Activated naive CD8-positive, alpha-beta T cell treated with anti-CD3 and anti-CD28 coated beads, Interleukin-2, amount 10 ng/mL, durations not matched to agents 7 days and 5 days (primary cell): ENCODE measurements around the gene HGS. TPM values are rescaled to one million over a fixed set of nuclear protein-coding genes. Genes with fewer than 3 reads are reported as not detected.

Experiments used
- ATAC-seq: fragments of 150-1000 bp; cut with Tn5 transposase; one replicate; pipeline ENCODE4 v1.10.0; 2021; ENCODE audit warnings: low read depth, moderate library complexity
- POLR2A ChIA-PET: fragments of 350-600 bp; sonication (Branson Sonifier 250); formaldehyde crosslinking; loops from one replicate; lab custom pipeline; 2021; ENCODE audit warnings: antibody characterized with exemption; lab: Charles Lee
- DNase-seq: peaks from one replicate; pipeline ENCODE4 v3.0.0; 2021
- H3K27ac Mint-ChIP-seq: one replicate; pipeline ENCODE4 v1.8.0; 2022; ENCODE audit warnings: mild to moderate bottlenecking, mixed read lengths
- H3K27me3 Mint-ChIP-seq: one replicate; pipeline ENCODE4 v1.8.0; 2022; ENCODE audit warnings: mild to moderate bottlenecking, moderate library complexity, mixed read lengths
- H3K36me3 Mint-ChIP-seq: one replicate; pipeline ENCODE4 v1.8.0; 2021; ENCODE audit warnings: mild to moderate bottlenecking, mixed read lengths
- H3K4me1 Mint-ChIP-seq: one replicate; pipeline ENCODE4 v1.8.0; 2021; ENCODE audit warnings: mixed read lengths
- H3K4me3 Mint-ChIP-seq: one replicate; pipeline ENCODE4 v1.8.0; 2022; ENCODE audit warnings: mild to moderate bottlenecking, moderate library complexity, mixed read lengths
- H3K9me3 Mint-ChIP-seq: one replicate; pipeline ENCODE4 v1.8.0; 2021; ENCODE audit warnings: mixed read lengths
- total RNA-seq, 2 experiments: library from RNA; stranded (reverse); gene quantifications; one replicate each; pipeline ENCODE4 v1.2.3, GENCODE V29; 2021

The HGS gene
- total RNA-seq, 2 experiments from 2014 or later: 152 to 164 TPM

GRCh38 chr17:81706757-81707624 lies 23.2 kb downstream of the HGS start:
- DNase-seq (no peak), ATAC-seq (no peak)
- Mint-ChIP-seq H3K27me3 (no peaks in the 10 kb centered on the region), H3K36me3 (peaks cover 16% of the 10 kb centered on the region), H3K4me1 (peaks cover 17% of the 10 kb centered on the region), H3K9me3 (no peaks in the 10 kb centered on the region), H3K4me3 (no peak overlapping the region), H3K27ac (no peak overlapping the region)
- POLR2A ChIA-PET: interaction anchor here (0.7 kb wide), 1 partner anchor 198 kb away, joined by 3 read pairs; no protein-coding TSS in a partner anchor

- POLR2A ChIA-PET: interaction anchor here (1.1 kb wide), 1 partner anchor 24 kb away, joined by 3 read pairs; the partner anchor contains the start of genes ARL16 and HGS
- no peaks in the 10 kb centered on the region for H3K9me3 Mint-ChIP-seq
- H3K4me1 Mint-ChIP-seq: peaks cover 20% of the 10 kb centered on the region
- ATAC-seq: no peak
- no peaks in the 10 kb centered on the region for H3K27me3 Mint-ChIP-seq
- H3K36me3 Mint-ChIP-seq: peaks cover 14% of the 10 kb centered on the region
- no peak overlapping the region for H3K27ac Mint-ChIP-seq
- no peak for DNase-seq
- H3K4me3 Mint-ChIP-seq: no peak overlapping the region
Measured at GRCh38 chr17:81707725-81708646, 24.2 kb downstream of the HGS start.

GRCh38 chr17:81708739-81709185 lies 25.0 kb downstream of the HGS start:
- no peaks in the 10 kb centered on the region for H3K9me3 Mint-ChIP-seq
- DNase-seq: no peak
- no peak overlapping the region for H3K4me3 Mint-ChIP-seq
- H3K27me3 Mint-ChIP-seq: no peaks in the 10 kb centered on the region
- POLR2A ChIA-PET: interaction anchor here (0.7 to 1.1 kb wide), 2 partner anchors 25 to 195 kb away, joined by 3 read pairs; partner anchors contain the start of genes ARL16 and HGS
- H3K4me1 Mint-ChIP-seq: peaks cover 23% of the 10 kb centered on the region
- peaks cover 14% of the 10 kb centered on the region for H3K36me3 Mint-ChIP-seq
- H3K27ac Mint-ChIP-seq: peak overlapping the region; percentile 40
- no peak for ATAC-seq

- ATAC-seq (peak; percentile 26), DNase-seq (peak; percentile 63)
- Mint-ChIP-seq H3K9me3 (no peaks in the 10 kb centered on the region), H3K4me1 (peaks cover 18% of the 10 kb centered on the region), H3K36me3 (peaks cover 8% of the 10 kb centered on the region), H3K4me3 (peak overlapping the region; percentile 78), H3K27me3 (no peaks in the 10 kb centered on the region), H3K27ac (peak overlapping the region; percentile 86)
- POLR2A ChIA-PET: interaction anchor here (0.7 to 4.2 kb wide), 9 partner anchors 8 to 606 kb away, joined by 3 to 59 read pairs (median 4); partner anchors contain the start of genes ARL16, GPS1, HGS and MCRIP1
Measured at GRCh38 chr17:81710514-81711308, 26.9 kb downstream of the HGS start.

GRCh38 chr17:81711814-81712467 lies 28.1 kb downstream of the HGS start, which contains the start of gene SLC25A10:
TSS of gene SLC25A10 (plus strand) at chr17:81712284. CDS start at chr17:81712427, 143 bp downstream.
- Mint-ChIP-seq H3K27ac (peak within 1 kb of the TSS; percentile 86), H3K4me1 (peaks cover 17% of the 10 kb centered on the region), H3K9me3 (no peaks in the 10 kb centered on the region), H3K27me3 (no peaks in the 10 kb centered on the region), H3K4me3 (peak within 1 kb of the TSS; percentile 89), H3K36me3 (no peaks in the 10 kb centered on the region)
- POLR2A ChIA-PET: interaction anchor here (0.6 to 4.2 kb wide), 11 partner anchors 9 to 1569 kb away, joined by 3 to 59 read pairs (median 5); partner anchors contain the start of genes ARL16, HGS and MRPL12
- peak; percentile 92 for DNase-seq
- ATAC-seq: peak; percentile 85

GRCh38 chr17:81712468-81713003 lies 28.7 kb downstream of the HGS start:
- ATAC-seq (peak; percentile 24), DNase-seq (no peak)
- POLR2A ChIA-PET: interaction anchor here (0.6 to 4.2 kb wide), 6 partner anchors 10 to 153 kb away, joined by 3 to 59 read pairs (median 4); partner anchors contain the start of genes ARL16, CCDC137, HGS and MRPL12
- no peaks in the 10 kb centered on the region for H3K9me3 Mint-ChIP-seq
- peaks cover 17% of the 10 kb centered on the region for H3K4me1 Mint-ChIP-seq
- H3K27me3 Mint-ChIP-seq: no peaks in the 10 kb centered on the region
- H3K27ac Mint-ChIP-seq: peak overlapping the region; percentile 77
- peak overlapping the region; percentile 89 for H3K4me3 Mint-ChIP-seq
- no peaks in the 10 kb centered on the region for H3K36me3 Mint-ChIP-seq

GRCh38 chr17:81713004-81713555 lies 29.3 kb downstream of the HGS start:
- Mint-ChIP-seq H3K27ac (peak overlapping the region; percentile 77), H3K27me3 (no peaks in the 10 kb centered on the region), H3K4me1 (peaks cover 17% of the 10 kb centered on the region), H3K36me3 (no peaks in the 10 kb centered on the region), H3K9me3 (no peaks in the 10 kb centered on the region), H3K4me3 (peak overlapping the region; percentile 89)
- DNase-seq (no peak), ATAC-seq (no peak)
- POLR2A ChIA-PET: interaction anchor here (0.6 to 4.2 kb wide), 6 partner anchors 10 to 153 kb away, joined by 3 to 59 read pairs (median 4); partner anchors contain the start of genes ARL16, CCDC137, HGS and MRPL12

- peaks cover 17% of the 10 kb centered on the region for H3K4me1 Mint-ChIP-seq
- H3K27ac Mint-ChIP-seq: no peak overlapping the region
- POLR2A ChIA-PET: interaction anchor here (1.3 to 4.2 kb wide), 3 partner anchors 11 to 30 kb away, joined by 4 to 59 read pairs (median 15); partner anchors contain the start of genes ARL16, HGS and MRPL12
- H3K9me3 Mint-ChIP-seq: no peaks in the 10 kb centered on the region
- no peak for ATAC-seq
- peak overlapping the region; percentile 22 for H3K4me3 Mint-ChIP-seq
- no peak for DNase-seq
- no peaks in the 10 kb centered on the region for H3K36me3 Mint-ChIP-seq
- H3K27me3 Mint-ChIP-seq: no peaks in the 10 kb centered on the region
Measured at GRCh38 chr17:81713556-81714411, 30.0 kb downstream of the HGS start.

GRCh38 chr17:81714412-81715106 lies 30.7 kb downstream of the HGS start:
- Mint-ChIP-seq H3K9me3 (no peaks in the 10 kb centered on the region), H3K27ac (no peak overlapping the region), H3K4me1 (peaks cover 17% of the 10 kb centered on the region), H3K4me3 (no peak overlapping the region), H3K27me3 (no peaks in the 10 kb centered on the region), H3K36me3 (peaks cover 1% of the 10 kb centered on the region)
- no peak for DNase-seq
- no peak for ATAC-seq
- POLR2A ChIA-PET: interaction anchor here (0.5 to 4.2 kb wide), 2 partner anchors 12 to 209 kb away, joined by 3 to 59 read pairs; partner anchors contain the start of gene MRPL12
